ENCODE results near the gene CKS1B. TPM values are rescaled to one million over a fixed set of nuclear protein-coding genes. Genes with fewer than 3 reads are reported as not detected.

The CKS1B gene
- total and polyA plus RNA-seq, 9 of the 15 experiments (the other 6 are each of a cell fraction or from before 2014, with no cell fraction given) = 215 to 1,103 (median 460) TPM

- TF ChIP-seq ZBTB9 (CRISPR knock-in tag; IDR thresholded peaks at IDR 0.05) = no peak
- no peak for TF ChIP-seq ZNF644 (tag; IDR thresholded peaks at IDR 0.05; ENCODE audit: low read depth)
- TF ChIP-seq SMARCA5 (IDR thresholded peaks at IDR 0.05) = no peak
- peak; percentile 80 to 93 (median 86) for TF ChIP-seq CTCF (IDR thresholded peaks at IDR 0.05 in 2 of 3, conservative IDR thresholded peaks at IDR 0.05 in 1 of 3; ENCODE audit: insufficient read depth in 2 of 3, low read depth in 1 of 3, low read length in 3 of 3)
- TF ChIP-seq GTF2A2 (tag; IDR thresholded peaks at IDR 0.05) = no peak
- TF ChIP-seq, protein P1, sequence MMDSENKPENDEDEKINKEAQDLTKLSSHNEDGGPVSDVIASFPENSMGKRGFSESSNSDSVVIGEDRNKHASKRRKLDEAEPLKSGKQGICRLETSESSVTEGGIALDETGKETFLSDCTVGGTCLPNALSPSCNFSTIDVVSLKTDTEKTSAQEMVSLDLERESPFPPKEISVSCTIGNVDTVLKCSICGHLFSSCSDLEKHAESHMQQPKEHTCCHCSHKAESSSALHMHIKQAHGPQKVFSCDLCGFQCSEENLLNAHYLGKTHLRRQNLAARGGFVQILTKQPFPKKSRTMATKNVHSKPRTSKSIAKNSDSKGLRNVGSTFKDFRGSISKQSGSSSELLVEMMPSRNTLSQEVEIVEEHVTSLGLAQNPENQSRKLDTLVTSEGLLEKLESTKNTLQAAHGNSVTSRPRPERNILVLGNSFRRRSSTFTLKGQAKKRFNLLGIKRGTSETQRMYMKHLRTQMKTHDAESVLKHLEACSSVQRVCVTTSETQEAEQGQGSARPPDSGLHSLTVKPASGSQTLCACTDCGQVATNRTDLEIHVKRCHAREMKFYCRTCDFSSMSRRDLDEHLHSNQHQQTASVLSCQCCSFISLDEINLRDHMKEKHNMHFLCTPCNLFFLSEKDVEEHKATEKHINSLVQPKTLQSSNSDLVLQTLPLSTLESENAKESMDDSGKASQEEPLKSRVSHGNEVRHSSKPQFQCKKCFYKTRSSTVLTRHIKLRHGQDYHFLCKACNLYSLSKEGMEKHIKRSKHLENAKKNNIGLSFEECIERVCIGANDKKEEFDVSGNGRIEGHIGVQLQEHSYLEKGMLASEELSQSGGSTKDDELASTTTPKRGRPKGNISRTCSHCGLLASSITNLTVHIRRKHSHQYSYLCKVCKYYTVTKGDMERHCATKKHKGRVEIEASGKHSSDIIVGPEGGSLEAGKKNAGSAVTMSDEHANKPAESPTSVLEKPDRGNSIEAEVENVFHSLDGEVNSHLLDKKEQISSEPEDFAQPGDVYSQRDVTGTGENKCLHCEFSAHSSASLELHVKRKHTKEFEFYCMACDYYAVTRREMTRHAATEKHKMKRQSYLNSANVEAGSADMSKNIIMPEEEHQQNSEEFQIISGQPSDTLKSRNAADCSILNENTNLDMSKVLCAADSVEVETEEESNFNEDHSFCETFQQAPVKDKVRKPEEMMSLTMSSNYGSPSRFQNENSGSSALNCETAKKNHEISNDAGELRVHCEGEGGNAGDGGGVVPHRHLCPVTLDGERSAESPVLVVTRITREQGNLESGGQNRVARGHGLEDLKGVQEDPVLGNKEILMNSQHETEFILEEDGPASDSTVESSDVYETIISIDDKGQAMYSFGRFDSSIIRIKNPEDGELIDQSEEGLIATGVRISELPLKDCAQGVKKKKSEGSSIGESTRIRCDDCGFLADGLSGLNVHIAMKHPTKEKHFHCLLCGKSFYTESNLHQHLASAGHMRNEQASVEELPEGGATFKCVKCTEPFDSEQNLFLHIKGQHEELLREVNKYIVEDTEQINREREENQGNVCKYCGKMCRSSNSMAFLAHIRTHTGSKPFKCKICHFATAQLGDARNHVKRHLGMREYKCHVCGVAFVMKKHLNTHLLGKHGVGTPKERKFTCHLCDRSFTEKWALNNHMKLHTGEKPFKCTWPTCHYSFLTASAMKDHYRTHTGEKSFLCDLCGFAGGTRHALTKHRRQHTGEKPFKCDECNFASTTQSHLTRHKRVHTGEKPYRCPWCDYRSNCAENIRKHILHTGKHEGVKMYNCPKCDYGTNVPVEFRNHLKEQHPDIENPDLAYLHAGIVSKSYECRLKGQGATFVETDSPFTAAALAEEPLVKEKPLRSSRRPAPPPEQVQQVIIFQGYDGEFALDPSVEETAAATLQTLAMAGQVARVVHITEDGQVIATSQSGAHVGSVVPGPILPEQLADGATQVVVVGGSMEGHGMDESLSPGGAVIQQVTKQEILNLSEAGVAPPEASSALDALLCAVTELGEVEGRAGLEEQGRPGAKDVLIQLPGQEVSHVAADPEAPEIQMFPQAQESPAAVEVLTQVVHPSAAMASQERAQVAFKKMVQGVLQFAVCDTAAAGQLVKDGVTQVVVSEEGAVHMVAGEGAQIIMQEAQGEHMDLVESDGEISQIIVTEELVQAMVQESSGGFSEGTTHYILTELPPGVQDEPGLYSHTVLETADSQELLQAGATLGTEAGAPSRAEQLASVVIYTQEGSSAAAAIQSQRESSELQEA (IDR thresholded peaks at IDR 0.05; ENCODE audit: low read depth) = no peak
- no peak for TF ChIP-seq GABPB1 (CRISPR knock-in tag; IDR thresholded peaks at IDR 0.05)
- TF ChIP-seq SAFB2 (IDR thresholded peaks at IDR 0.05; ENCODE audit: borderline replicate concordance, low read depth, low read length, severe bottlenecking) = no peak
- no peak for TF ChIP-seq FOXJ2 (tag; IDR thresholded peaks at IDR 0.05)
- no peak for TF ChIP-seq KLF1 (tag; IDR thresholded peaks at IDR 0.05)
- peak in 1 of 3 experiments; percentile 17 for TF ChIP-seq YY1 (IDR thresholded peaks at IDR 0.05; ENCODE audit: borderline replicate concordance in 1 of 3, control insufficient read depth in 1 of 3, extremely low read depth in 1 of 3, insufficient read depth in 3 of 3, insufficient read length in 1 of 3, insufficient replicate concordance in 2 of 3, low read depth in 1 of 3, low read length in 2 of 3)
- TF ChIP-seq SMC3 (conservative IDR thresholded peaks at IDR 0.05; ENCODE audit: insufficient read depth, low read depth, low read length) = peak; percentile 67
Observed at GRCh38 chr1:154943649-154944400, 30.7 kb upstream of the CKS1B start (continued).
